Activated CD8-positive, alpha-beta memory T cell treated with anti-CD3 and anti-CD28 coated beads, Interleukin-2, amount 10 ng/mL, durations not matched to agents 7 days and 5 days (primary cell): ENCODE data around the gene MSANTD7. TPM values are rescaled to one million over a fixed set of nuclear protein-coding genes. Genes with fewer than 3 reads are reported as not detected.

Experiments
- ATAC-seq: fragments of 150-1000 bp; cut with Tn5 transposase; one replicate; pipeline ENCODE4 v1.10.0; 2021; ENCODE audit warnings: moderate library complexity
- CTCF ChIA-PET: fragments of 350-600 bp; sonication (Branson Sonifier 250); formaldehyde crosslinking; loops from one replicate; lab custom pipeline; 2021; ENCODE audit warnings: antibody characterized with exemption; lab: Charles Lee
- DNase-seq: peaks from one replicate; pipeline ENCODE4 v3.0.0-alpha.2; 2020
- H3K27ac Mint-ChIP-seq: one replicate; pipeline ENCODE4 v1.8.0; 2021; ENCODE audit warnings: mild to moderate bottlenecking, mixed read lengths
- H3K27me3 Mint-ChIP-seq: one replicate; pipeline ENCODE4 v1.8.0; 2021; ENCODE audit warnings: mixed read lengths
- H3K36me3 Mint-ChIP-seq: one replicate; pipeline ENCODE4 v1.8.0; 2021; ENCODE audit warnings: mild to moderate bottlenecking, mixed read lengths
- H3K4me1 Mint-ChIP-seq: one replicate; pipeline ENCODE4 v1.8.0; 2021; ENCODE audit warnings: mixed read lengths
- H3K4me3 Mint-ChIP-seq: one replicate; pipeline ENCODE4 v1.8.0; 2021; ENCODE audit warnings: mild to moderate bottlenecking, moderate library complexity, mixed read lengths
- H3K9me3 Mint-ChIP-seq: one replicate; pipeline ENCODE4 v1.8.0; 2022; ENCODE audit warnings: low read depth, mixed read lengths
- total RNA-seq, 2 experiments: library from RNA; stranded (reverse); gene quantifications; one replicate each; pipeline ENCODE4 v1.2.3, GENCODE V29; 2021

The MSANTD7 gene
- total RNA-seq, 2 experiments from 2014 or later, result 20.1 to 21.0 TPM

DNA sequence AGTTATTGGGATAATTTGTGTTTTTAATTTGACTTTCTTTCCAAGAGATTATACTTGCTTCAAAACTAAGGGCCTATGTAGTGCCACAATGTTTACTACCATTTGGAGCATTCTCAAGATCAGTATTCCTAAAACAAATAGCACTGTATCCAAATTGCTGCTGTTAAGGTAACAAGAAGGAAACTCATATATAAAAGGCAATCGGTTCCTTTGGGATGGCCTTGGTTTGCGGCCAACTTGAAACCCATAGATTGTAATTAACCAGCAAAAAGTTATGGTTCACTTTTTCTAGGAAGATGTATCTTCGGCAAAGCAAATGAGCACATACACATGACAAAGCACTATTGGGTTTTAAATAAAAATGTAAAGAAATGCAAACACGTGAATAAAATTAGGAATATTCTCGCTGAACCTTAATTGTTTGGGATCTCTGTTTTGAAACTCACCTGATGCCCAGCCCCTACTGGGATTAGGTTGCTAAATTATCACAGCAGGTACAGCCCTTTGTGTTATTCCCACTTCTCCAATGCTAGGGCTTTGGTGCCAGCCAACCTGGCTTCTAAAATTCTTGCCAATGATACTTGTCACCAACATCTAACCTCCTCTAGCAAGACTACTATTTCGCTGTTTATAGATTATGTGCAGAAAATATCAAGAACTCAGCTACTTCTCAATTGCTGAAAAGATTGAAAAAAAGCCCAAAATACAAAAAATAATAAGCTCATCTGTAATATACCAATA, 16.3 kb upstream of the MSANTD7 start:
- no peak overlapping the region for H3K4me3 Mint-ChIP-seq
- H3K9me3 Mint-ChIP-seq, result no peaks in the 10 kb centered on the region
- no peak for ATAC-seq
- no peak overlapping the region for H3K27ac Mint-ChIP-seq
- DNase-seq, result no peak
- H3K36me3 Mint-ChIP-seq, result no peaks in the 10 kb centered on the region
- peaks cover 4% of the 10 kb centered on the region for H3K4me1 Mint-ChIP-seq
- CTCF ChIA-PET, result interaction anchor here (0.6 to 3.4 kb wide), 11 partner anchors 11 to 633 kb away, joined by 3 to 22 read pairs (median 5); no protein-coding TSS in a partner anchor
- peaks cover 13% of the 10 kb centered on the region for H3K27me3 Mint-ChIP-seq

DNA sequence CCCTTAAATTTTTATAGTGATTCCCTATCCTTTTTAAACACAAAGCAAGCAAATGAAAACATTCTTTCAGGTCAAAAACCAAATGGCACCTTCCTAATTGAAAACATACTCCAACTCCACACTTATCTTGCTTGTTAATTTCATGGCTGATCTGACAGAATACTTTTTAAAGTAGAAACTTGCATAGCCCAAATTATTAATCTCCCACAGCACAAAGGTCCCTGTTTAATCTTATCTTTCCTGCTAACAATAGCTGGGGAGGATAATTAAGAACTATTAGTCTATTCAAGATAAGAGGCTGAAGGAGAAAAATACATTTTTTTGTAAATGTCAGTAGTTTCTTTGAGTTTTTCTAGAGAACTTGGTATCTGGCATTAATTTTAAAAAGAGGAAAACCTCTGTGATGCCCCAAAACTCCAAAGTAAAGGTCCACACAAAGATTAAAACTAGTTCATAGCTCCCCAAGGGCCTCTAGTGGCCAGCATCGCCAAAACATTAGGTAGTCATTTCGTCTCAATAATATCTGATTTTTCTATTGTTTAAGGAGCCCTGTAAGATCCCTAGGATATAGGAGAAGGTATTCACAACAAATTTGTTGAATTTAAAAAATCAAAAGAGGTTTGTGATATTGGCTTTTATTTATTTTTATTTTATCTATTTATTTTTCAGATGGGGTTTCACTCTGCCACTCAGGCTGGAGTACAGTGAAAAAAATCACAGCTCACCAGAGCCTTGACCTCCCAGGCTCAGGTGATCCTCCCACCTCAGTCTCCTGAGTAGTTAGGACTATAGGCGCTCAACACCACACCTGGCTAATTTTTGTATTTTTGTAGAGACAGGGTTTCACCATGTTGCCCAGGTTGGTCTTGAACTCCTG, 15.0 kb upstream of the MSANTD7 start:
- Mint-ChIP-seq H3K27ac (no peak overlapping the region), H3K27me3 (peaks cover 13% of the 10 kb centered on the region), H3K4me3 (no peak overlapping the region), H3K36me3 (no peaks in the 10 kb centered on the region), H3K4me1 (peaks cover 4% of the 10 kb centered on the region), H3K9me3 (no peaks in the 10 kb centered on the region)
- ATAC-seq (peak; percentile 49), DNase-seq (no peak)
- CTCF ChIA-PET, result interaction anchor here (0.6 to 3.4 kb wide), 23 partner anchors 9 to 635 kb away, joined by 3 to 22 read pairs (median 4); partner anchors contain the start of genes CDNF, HSPA14 and MSANTD7

DNA sequence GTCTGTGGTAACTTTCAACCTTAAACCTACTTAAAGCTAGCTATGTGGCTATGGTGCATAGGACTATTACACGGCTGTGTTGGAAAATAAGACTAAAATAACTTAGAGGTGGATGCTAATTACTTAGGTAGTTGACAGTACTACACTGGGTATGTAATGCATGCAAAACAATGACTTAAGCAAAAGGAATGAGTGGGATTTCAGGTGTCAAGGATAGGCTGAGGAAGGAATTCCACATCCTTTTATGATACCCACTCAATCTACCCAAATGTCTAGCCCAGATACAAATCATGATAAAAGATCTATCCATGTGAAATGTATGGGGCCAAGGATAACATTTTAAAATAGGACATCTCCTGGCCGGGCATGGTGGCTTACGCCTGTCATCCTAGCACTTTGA, 14.1 kb upstream of the MSANTD7 start:
- no peaks in the 10 kb centered on the region for H3K9me3 Mint-ChIP-seq
- H3K27ac Mint-ChIP-seq, result no peak overlapping the region
- no peak for DNase-seq
- CTCF ChIA-PET, result interaction anchor here (0.9 to 3.4 kb wide), 11 partner anchors 13 to 325 kb away, joined by 4 to 22 read pairs (median 6); partner anchors contain the start of genes CDNF, HSPA14 and MSANTD7
- H3K36me3 Mint-ChIP-seq, result no peaks in the 10 kb centered on the region
- H3K27me3 Mint-ChIP-seq, result peaks cover 13% of the 10 kb centered on the region
- ATAC-seq, result no peak
- H3K4me1 Mint-ChIP-seq, result peaks cover 4% of the 10 kb centered on the region
- H3K4me3 Mint-ChIP-seq, result no peak overlapping the region

DNA sequence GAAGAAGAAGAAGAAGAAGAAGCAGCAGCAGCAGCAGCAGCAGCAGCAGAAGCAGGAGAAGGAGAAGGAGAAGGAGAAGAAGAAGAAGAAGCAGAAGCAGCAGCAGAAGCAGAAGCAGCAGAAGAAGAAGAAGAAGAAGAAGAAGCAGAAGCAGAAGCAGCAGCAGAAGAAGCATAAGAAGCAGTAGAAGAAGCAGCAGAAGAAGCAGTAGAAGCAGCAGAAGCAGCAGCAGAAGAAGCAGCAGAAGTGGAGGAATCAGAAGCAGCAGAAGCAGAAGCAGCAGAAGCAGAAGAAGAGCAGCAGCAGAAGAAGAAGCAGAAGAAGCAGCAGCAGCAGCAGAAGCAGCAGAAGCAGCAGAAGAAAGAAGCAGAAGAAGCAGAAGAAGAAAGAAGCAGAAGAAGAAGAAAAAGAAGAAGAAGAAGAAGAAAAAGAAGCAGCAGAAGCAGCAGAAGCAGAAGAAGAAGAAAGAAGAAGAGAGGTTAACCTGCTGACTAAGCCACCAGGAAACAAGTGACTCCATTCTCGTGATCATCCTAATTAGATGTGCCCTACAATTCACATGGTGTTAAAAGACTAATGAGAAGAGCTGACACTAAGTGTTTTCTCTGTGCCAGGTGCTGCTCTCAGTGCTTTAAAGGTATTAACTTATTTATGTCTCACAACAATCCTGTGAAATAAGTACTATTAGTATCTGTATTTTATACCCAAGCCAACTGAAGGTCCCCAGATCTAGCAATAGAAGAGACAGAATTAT, 11.9 kb upstream of the MSANTD7 start:
- DNase-seq (no peak), ATAC-seq (no peak)
- Mint-ChIP-seq H3K4me1 (peaks cover 2% of the 10 kb centered on the region), H3K27ac (no peak overlapping the region), H3K9me3 (no peaks in the 10 kb centered on the region), H3K36me3 (no peaks in the 10 kb centered on the region), H3K4me3 (no peak overlapping the region), H3K27me3 (peaks cover 13% of the 10 kb centered on the region)
- CTCF ChIA-PET, result interaction anchor here (0.9 to 1.2 kb wide), 2 partner anchors 12 to 289 kb away, joined by 3 to 5 read pairs; partner anchors contain the start of genes CDNF, HSPA14 and MSANTD7

DNA sequence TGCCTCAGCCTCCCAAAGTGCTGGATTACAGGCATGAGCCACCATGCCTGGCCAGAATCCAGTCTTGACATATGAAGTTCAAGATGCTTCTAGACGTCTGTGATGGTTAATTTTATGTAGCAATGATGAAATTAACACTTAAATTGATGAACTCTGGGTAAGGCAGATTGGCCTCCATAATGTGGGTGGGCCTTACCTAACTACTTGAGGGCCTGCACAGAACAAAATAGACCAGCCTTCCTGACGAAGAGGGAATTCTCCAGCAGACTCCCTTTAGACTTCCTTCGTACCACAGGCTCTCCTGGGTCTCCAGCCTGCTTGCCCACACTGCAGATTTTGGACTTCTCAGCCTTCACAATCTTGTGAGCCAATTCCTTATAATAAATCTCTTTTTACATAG, 5.0 kb upstream of the MSANTD7 start:
- CTCF ChIA-PET, result interaction anchor here (0.7 to 1.0 kb wide), 2 partner anchors 11 to 57 kb away, joined by 4 to 5 read pairs; no protein-coding TSS in a partner anchor
- Mint-ChIP-seq H3K4me3 (no peak overlapping the region), H3K9me3 (no peaks in the 10 kb centered on the region), H3K27ac (no peak overlapping the region), H3K4me1 (peaks cover 8% of the 10 kb centered on the region), H3K36me3 (no peaks in the 10 kb centered on the region), H3K27me3 (no peaks in the 10 kb centered on the region)
- DNase-seq (no peak), ATAC-seq (no peak)

DNA sequence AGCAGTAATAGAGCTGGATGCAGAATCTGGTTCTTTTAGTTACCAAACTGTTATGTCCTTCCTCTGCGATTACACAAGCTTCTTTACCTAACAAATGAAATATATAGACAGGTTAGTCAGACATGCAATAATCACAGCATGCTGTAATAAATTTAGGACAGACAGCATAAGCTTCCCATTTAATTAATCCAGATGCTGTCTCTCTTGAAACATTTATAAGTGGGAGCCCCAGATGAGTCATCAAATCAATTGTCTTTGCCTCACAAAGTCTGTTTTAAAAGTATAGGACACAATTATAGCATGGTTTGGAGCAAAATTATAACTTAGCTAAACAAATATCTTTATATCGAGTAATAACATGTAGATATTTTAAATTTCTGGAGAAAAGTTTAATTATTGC, 1.9 kb upstream of the MSANTD7 start:
- H3K36me3 Mint-ChIP-seq, result peaks cover 16% of the 10 kb centered on the region
- H3K27ac Mint-ChIP-seq, result no peak overlapping the region
- peaks cover 22% of the 10 kb centered on the region for H3K4me1 Mint-ChIP-seq
- DNase-seq, result no peak
- H3K9me3 Mint-ChIP-seq, result no peaks in the 10 kb centered on the region
- H3K27me3 Mint-ChIP-seq, result no peaks in the 10 kb centered on the region
- no peak for ATAC-seq
- CTCF ChIA-PET, result interaction anchor here (1.5 to 4.1 kb wide), 3 partner anchors 12 to 283 kb away, joined by 4 to 18 read pairs (median 14); no protein-coding TSS in a partner anchor
- H3K4me3 Mint-ChIP-seq, result no peak overlapping the region

DNA sequence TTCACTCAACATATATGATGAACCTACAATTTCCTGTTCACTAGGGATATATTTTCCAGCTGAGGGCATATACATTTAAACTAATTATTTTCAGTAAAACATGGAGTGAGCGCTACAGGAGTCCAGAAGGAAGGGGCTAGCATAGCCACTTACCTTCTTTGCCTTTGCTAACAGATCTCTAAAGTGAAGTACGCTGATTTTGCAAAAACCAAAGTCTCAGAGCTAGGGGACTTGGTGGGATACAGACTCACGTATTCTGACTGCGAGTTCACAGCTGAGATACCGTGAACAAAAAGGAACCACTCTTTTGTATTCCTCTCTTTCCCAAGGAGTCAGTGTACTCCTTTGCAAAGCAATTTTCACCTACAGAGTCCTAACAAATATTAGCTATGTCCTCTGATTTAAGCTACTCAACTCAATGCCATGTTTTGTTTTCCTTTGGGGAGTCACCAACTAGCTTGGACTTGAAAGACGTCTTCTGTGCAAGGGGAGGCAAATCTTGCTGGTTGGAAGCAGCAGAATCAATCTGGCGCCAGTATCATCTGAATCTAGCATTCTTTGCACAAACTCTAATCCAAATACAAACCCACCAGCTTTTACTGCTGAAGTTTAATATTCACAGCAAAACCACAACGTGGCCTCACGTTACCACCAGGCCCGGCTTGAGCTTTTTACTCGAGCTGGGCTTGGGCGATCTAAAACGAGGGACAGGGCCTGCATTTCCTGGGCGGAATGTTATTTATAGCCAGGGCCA, 926 bp upstream of the MSANTD7 start:
- CTCF ChIA-PET, result interaction anchor here (0.8 to 4.1 kb wide), 14 partner anchors 10 to 338 kb away, joined by 3 to 18 read pairs (median 6); partner anchors contain the start of gene SUV39H2
- peaks cover 22% of the 10 kb centered on the region for H3K4me1 Mint-ChIP-seq
- DNase-seq (no peak), ATAC-seq (no peak)
- H3K36me3 Mint-ChIP-seq, result peaks cover 24% of the 10 kb centered on the region
- no peaks in the 10 kb centered on the region for H3K9me3 Mint-ChIP-seq
- peak overlapping the region; percentile 95 for H3K4me3 Mint-ChIP-seq
- no peaks in the 10 kb centered on the region for H3K27me3 Mint-ChIP-seq
- H3K27ac Mint-ChIP-seq, result peak overlapping the region; percentile 94

DNA sequence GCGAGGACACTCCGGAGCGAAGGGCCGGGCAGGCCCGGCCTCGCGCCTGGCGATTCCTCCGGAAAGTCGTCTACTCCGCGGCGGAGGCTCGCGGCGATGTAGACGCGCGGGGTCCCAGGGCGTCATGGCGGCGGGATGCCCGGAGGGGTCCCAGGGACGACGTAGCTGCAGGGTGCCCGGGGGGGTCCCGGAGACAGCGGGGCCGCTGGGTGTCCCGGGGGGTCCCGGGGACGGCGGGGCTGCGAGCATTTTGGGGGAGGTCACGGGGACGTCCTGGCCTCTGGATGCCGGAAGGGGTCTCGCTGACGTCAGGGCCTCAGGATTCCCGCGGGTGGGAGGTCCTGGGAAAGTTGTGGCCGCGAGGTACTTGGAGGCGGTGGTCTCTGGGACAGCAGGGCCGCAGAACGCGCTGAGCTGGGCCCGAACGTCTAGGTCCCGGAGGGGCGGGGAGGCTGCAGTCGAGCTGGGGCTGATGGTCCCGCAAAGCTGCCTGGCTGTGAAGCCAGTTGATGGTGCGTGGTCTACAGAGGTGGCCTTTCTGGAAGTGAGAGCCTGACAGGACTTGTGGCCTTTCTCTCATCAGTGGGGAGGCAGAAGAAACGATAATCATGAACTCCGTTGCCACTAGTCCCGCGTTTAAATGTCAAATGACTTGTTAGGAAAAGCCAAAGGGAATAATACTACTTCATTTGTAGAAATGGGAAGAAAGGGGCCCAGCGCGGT, 637 bp downstream of the MSANTD7 start:
- Mint-ChIP-seq H3K4me3 (peak overlapping the region; percentile 95), H3K27me3 (no peaks in the 10 kb centered on the region), H3K4me1 (peaks cover 22% of the 10 kb centered on the region), H3K9me3 (no peaks in the 10 kb centered on the region), H3K27ac (peak overlapping the region; percentile 94), H3K36me3 (peaks cover 36% of the 10 kb centered on the region)
- DNase-seq (peak; percentile 59), ATAC-seq (peak; percentile 9)
- CTCF ChIA-PET, result interaction anchor here (0.9 to 4.1 kb wide), 14 partner anchors 9 to 340 kb away, joined by 3 to 18 read pairs (median 6); partner anchors contain the start of gene SUV39H2

DNA sequence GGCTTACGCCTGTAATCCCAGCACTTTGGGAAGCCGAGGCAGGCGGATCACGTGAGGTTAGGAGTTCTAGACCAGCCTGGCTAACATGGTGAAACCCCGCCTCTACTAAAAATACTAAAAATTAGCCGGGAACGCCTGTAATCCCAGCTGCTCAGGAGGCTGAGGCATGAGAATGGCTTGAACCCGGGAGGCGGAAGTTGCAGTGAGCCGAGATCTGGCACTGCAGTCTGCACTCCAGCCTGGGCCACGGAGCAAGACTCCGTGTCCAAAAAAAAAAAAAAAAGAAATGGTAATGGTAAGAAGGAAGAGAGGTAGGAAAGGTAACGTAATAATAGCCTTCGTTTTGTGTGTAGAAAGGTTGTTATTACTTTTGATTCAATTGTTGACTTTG, 1.2 kb downstream of the MSANTD7 start:
- Mint-ChIP-seq H3K4me1 (peaks cover 22% of the 10 kb centered on the region), H3K27ac (peak overlapping the region; percentile 94), H3K9me3 (no peaks in the 10 kb centered on the region), H3K4me3 (peak overlapping the region; percentile 95), H3K36me3 (peaks cover 41% of the 10 kb centered on the region), H3K27me3 (no peaks in the 10 kb centered on the region)
- DNase-seq, result peak; percentile 40
- CTCF ChIA-PET, result interaction anchor here (1.3 to 4.1 kb wide), 6 partner anchors 31 to 340 kb away, joined by 4 to 16 read pairs (median 14); partner anchors contain the start of gene SUV39H2
- ATAC-seq, result no peak

DNA sequence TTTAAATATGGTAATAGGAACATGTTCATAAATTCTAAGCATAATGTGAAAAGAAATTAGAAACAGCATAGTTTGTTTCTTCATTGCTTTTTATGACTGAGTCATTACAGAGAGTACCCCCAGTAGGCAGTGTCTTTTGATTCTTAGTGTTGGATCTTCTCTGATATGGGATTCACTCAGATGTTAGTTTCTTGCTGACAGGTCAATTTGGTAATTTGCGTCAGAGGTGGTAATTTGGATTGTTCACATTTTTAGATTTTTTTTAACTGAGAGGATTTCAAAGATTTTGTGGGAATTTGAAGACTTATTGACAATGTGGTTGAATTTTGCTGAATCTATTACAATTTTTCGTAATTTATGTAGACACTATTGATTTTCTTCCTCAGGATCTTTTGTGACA, 2.1 kb downstream of the MSANTD7 start:
- Mint-ChIP-seq H3K36me3 (peaks cover 48% of the 10 kb centered on the region), H3K9me3 (no peaks in the 10 kb centered on the region), H3K4me1 (peaks cover 24% of the 10 kb centered on the region), H3K27me3 (no peaks in the 10 kb centered on the region), H3K27ac (peak overlapping the region; percentile 20), H3K4me3 (peak overlapping the region; percentile 9)
- CTCF ChIA-PET, result interaction anchor here (4.1 kb wide), 1 partner anchor 278 kb away, joined by 14 read pairs; no protein-coding TSS in a partner anchor
- no peak for DNase-seq
- no peak for ATAC-seq

DNA sequence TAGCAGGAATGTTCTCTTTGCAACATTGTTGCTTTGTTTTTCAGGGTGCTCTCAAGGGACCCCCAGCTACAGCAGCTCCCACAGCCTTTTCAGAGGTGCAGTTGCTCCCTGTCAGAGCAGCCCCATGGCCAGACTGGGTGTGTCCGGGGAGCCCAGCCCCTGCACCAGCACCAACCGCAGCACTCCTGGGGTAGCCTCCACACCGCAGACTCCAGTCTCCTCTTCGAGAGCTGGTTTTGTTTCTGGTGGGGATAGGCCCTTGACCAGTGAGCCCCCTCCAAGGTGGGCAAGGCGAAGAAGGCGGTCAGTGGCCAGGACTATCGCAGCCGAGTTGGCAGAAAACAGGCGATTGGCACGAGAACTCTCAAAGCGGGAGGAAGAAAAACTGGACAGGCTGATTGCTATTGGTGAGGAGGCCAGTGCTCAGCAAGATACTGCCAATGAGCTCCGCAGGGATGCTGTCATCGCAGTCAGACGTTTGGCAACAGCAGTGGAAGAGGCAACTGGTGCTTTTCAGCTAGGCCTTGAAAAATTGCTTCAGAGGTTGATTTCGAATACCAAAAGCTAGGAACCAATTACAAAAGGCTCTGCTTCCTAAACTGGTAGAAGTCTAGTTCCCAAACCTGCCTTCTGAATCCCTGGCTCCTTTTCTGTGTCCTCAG, 5.4 kb downstream of the MSANTD7 start:
- DNase-seq, result no peak
- H3K4me1 Mint-ChIP-seq, result peaks cover 17% of the 10 kb centered on the region
- H3K27me3 Mint-ChIP-seq, result no peaks in the 10 kb centered on the region
- CTCF ChIA-PET, result interaction anchor here (0.6 kb wide), 1 partner anchor 1039 kb away, joined by 3 read pairs; no protein-coding TSS in a partner anchor
- no peak overlapping the region for H3K4me3 Mint-ChIP-seq
- ATAC-seq, result no peak
- H3K27ac Mint-ChIP-seq, result no peak overlapping the region
- H3K36me3 Mint-ChIP-seq, result peaks cover 52% of the 10 kb centered on the region
- H3K9me3 Mint-ChIP-seq, result no peaks in the 10 kb centered on the region
